Lung (tissue), 12 donors: ENCODE measurements around the gene SMURF1. TPM values are rescaled to one million over a fixed set of nuclear protein-coding genes. Genes with fewer than 3 reads are reported as not detected.

Source experiments
- ATAC-seq: fragments of 200-7000 bp; cut with Tn5 transposase; one replicate; pipeline ENCODE4 v1.9.1; 2020; ENCODE audit warnings: moderate number of reproducible peaks; ENCODE audit not compliant: insufficient read depth, low FRiP score
- DNase-seq, 3 donors: peaks; one replicate each; pipeline ENCODE4 v3.0.0-alpha.2; 2013 to 2017
- H3K27ac ChIP-seq, 2 donors: one replicate each; pipeline ENCODE4 v1.5.1; 2013; ENCODE audit warnings: mild to moderate bottlenecking in 2 of 2, moderate library complexity in 2 of 2, control low read depth in 1 of 2, inconsistent platforms in 1 of 2, low read depth in 1 of 2, low read length in 1 of 2
- H3K27me3 ChIP-seq, 3 donors: one replicate each; pipeline ENCODE4 v1.5.1; 2013; ENCODE audit warnings: low read length in 2 of 3; ENCODE audit not compliant: control insufficient read depth in 3 of 3, insufficient read depth in 3 of 3
- H3K36me3 ChIP-seq, 4 donors: one replicate each; pipeline ENCODE4 v1.5.1; 2013; ENCODE audit warnings: low read length in 4 of 4, mild to moderate bottlenecking in 1 of 4, moderate library complexity in 1 of 4; ENCODE audit not compliant: control insufficient read depth in 4 of 4, insufficient read depth in 4 of 4
- H3K4me1 ChIP-seq, 5 donors: one replicate each; pipeline ENCODE4 v1.5.1; 2013; ENCODE audit warnings: low read length in 5 of 5, mild to moderate bottlenecking in 2 of 5, moderate library complexity in 1 of 5; ENCODE audit not compliant: control insufficient read depth in 5 of 5, insufficient read depth in 5 of 5
- H3K4me3 ChIP-seq: one replicate; pipeline ENCODE4 v1.5.1; 2013; ENCODE audit warnings: mild to moderate bottlenecking, control low read depth, moderate library complexity
- H3K9ac ChIP-seq, 2 donors: one replicate each; pipeline ENCODE4 v1.5.1; 2013; ENCODE audit warnings: low read length in 2 of 2, control low read depth in 1 of 2; ENCODE audit not compliant: insufficient read depth in 1 of 2
- H3K9me3 ChIP-seq, 4 donors: one replicate each; pipeline ENCODE4 v1.5.1; 2013; ENCODE audit warnings: low read length in 3 of 4, mild to moderate bottlenecking in 1 of 4, moderate library complexity in 1 of 4; ENCODE audit not compliant: control insufficient read depth in 4 of 4, insufficient read depth in 3 of 4
- CTCF ChIP-seq: IDR thresholded peaks from 2 replicates; pipeline ENCODE4 v1.5.1; 2012; ENCODE audit warnings: mild to moderate bottlenecking; ENCODE audit errors: control extremely low read depth, extremely low read depth
- WGBS, 2 donors: extraction: QIAGEN DNeasy Blood & Tissue Kit; methylation state at CpG; one replicate each; pipeline ENCODE4 v1.1.7; 2013; 5-methylcytosine and 5-hydroxymethylcytosine counted together
- polyA plus RNA-seq, 2 donors: library from polyadenylated mRNA; stranded (reverse); fragments of 200-250 nt; gene quantifications; one replicate each; pipeline ENCODE4 v1.2.1, GENCODE V29; 2013
- total RNA-seq, 2 donors: library from RNA; depleted of rRNA in 1 of 2; stranded (reverse); fragments of >200 nt in 1 of 2; gene quantifications; one replicate each; pipeline ENCODE4 v1.2.1, GENCODE V29; 2014 to 2021
- donor health status: control.
- donor health status: control.
- donor health status: Bipolar disorder and iron deficiency.
- donor health status: healthy.
- donor health status: DM: yes; HTN: yes; CAD: no.

The SMURF1 gene
- total and polyA plus RNA-seq, 4 donors, result 9.0 to 36.4 (median 21.5) TPM

GRCh38 chr7:99115379-99115778 is 28.5 kb downstream of the SMURF1 start:
- H3K27ac ChIP-seq, result no peak overlapping the region
- 98 to 100% methylated on average over 1 of the region's 1 CpG for WGBS, 2 donors

GRCh38 chr7:99112979-99113378 is 30.9 kb downstream of the SMURF1 start:
- Histone ChIP-seq H3K27me3 (no peaks in the 10 kb centered on the region), H3K4me1 (peaks cover 0 to 20% (median 9%) of the 10 kb centered on the region in 5 donors), H3K9me3 (peaks cover 0 to 4% (median 0%) of the 10 kb centered on the region in 4 donors), H3K27ac (no peak overlapping the region), H3K36me3 (no peaks in the 10 kb centered on the region), H3K4me3 (no peak overlapping the region), H3K9ac (no peak overlapping the region)
- DNase-seq, result no peak
- 100% methylated on average over 1 of the region's 1 CpG for WGBS, 2 donors
- no peak for TF ChIP-seq CTCF
- no peak for ATAC-seq

More at GRCh38 chr7:99115379-99115778, 28.5 kb downstream of the SMURF1 start:
- H3K4me3 ChIP-seq, result no peak overlapping the region
- no peaks in the 10 kb centered on the region for H3K36me3 ChIP-seq
- no peaks in the 10 kb centered on the region for H3K27me3 ChIP-seq
- no peak for TF ChIP-seq CTCF
- no peak for ATAC-seq
- no peak overlapping the region for H3K9ac ChIP-seq
- peaks cover 0 to 17% (median 3%) of the 10 kb centered on the region in 5 donors for H3K4me1 ChIP-seq
- H3K9me3 ChIP-seq, result peaks cover 0 to 7% (median 0%) of the 10 kb centered on the region in 4 donors
- DNase-seq, result no peak

GRCh38 chr7:99112097-99112496 is 31.8 kb downstream of the SMURF1 start:
- Histone ChIP-seq H3K4me3 (no peak overlapping the region), H3K9me3 (peaks cover 0 to 4% (median 0%) of the 10 kb centered on the region in 4 donors), H3K9ac (no peak overlapping the region), H3K27ac (no peak overlapping the region), H3K36me3 (no peaks in the 10 kb centered on the region), H3K27me3 (no peaks in the 10 kb centered on the region), H3K4me1 (peaks cover 0 to 23% (median 9%) of the 10 kb centered on the region in 5 donors)
- ATAC-seq, result no peak
- 60 to 64% methylated on average over 2 of the region's 2 CpGs for WGBS, 2 donors
- no peak for TF ChIP-seq CTCF
- DNase-seq, result no peak

- Histone ChIP-seq H3K4me3 (no peak overlapping the region), H3K4me1 (peaks cover 0 to 24% (median 9%) of the 10 kb centered on the region in 5 donors), H3K9ac (no peak overlapping the region), H3K27me3 (no peaks in the 10 kb centered on the region), H3K27ac (peak overlapping the region in 1 of 2 donors; percentile 32), H3K9me3 (peaks cover 0 to 4% (median 0%) of the 10 kb centered on the region in 4 donors), H3K36me3 (no peaks in the 10 kb centered on the region)
- no peak for DNase-seq
- ATAC-seq, result no peak
- no peak for TF ChIP-seq CTCF
These were observed 32.3 kb downstream of the SMURF1 start for GRCh38 chr7:99111591-99111990.
